ENCODE data around the gene GATA2. TPM values are rescaled to one million over a fixed set of nuclear protein-coding genes. Genes with fewer than 3 reads are reported as not detected.

Gene GATA2
- total and polyA plus RNA-seq, 2 donors (not counting 1 experiment from before 2014, with no cell fraction given) = 0.83 to 3.2 TPM

GRCh38 chr3:128524374-128525299 is 31.6 kb upstream of the GATA2 start:
- DNase-seq (ENCODE audit: low read depth in 2 of 2) = no peak
- no peak for TF ChIP-seq EZH2 (IDR thresholded peaks at IDR 0.05; ENCODE audit: low read length, missing control alignments)
- TF ChIP-seq, protein P1, sequence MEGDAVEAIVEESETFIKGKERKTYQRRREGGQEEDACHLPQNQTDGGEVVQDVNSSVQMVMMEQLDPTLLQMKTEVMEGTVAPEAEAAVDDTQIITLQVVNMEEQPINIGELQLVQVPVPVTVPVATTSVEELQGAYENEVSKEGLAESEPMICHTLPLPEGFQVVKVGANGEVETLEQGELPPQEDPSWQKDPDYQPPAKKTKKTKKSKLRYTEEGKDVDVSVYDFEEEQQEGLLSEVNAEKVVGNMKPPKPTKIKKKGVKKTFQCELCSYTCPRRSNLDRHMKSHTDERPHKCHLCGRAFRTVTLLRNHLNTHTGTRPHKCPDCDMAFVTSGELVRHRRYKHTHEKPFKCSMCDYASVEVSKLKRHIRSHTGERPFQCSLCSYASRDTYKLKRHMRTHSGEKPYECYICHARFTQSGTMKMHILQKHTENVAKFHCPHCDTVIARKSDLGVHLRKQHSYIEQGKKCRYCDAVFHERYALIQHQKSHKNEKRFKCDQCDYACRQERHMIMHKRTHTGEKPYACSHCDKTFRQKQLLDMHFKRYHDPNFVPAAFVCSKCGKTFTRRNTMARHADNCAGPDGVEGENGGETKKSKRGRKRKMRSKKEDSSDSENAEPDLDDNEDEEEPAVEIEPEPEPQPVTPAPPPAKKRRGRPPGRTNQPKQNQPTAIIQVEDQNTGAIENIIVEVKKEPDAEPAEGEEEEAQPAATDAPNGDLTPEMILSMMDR (conservative IDR thresholded peaks at IDR 0.05 in 1 of 2, IDR thresholded peaks at IDR 0.05 in 1 of 2; ENCODE audit: low read depth in 1 of 2, low read length in 2 of 2) = no peak
- no peak overlapping the region for H2AFZ ChIP-seq (ENCODE audit: low read length)
- H3K36me3 ChIP-seq (ENCODE audit: control insufficient read depth, insufficient read depth, low read length) = no peaks in the 10 kb centered on the region
- no peak overlapping the region for H3K4me2 ChIP-seq (ENCODE audit: extremely low read depth, insufficient read depth, low read length)
- no peak overlapping the region for H3K4me3 ChIP-seq (replicated peaks in 1 of 4; ENCODE audit: control extremely low read depth in 1 of 4, insufficient read depth in 1 of 4, low read depth in 3 of 4, low read length in 4 of 4)
- no peak overlapping the region for H3K9ac ChIP-seq (ENCODE audit: insufficient read depth, low read length)
- H4K20me1 ChIP-seq (ENCODE audit: control insufficient read depth, extremely low read depth, insufficient read depth, low read length) = no peaks in the 10 kb centered on the region
- H3K27ac ChIP-seq (ENCODE audit: insufficient read depth, low read length) = no peak overlapping the region
- no peaks in the 10 kb centered on the region for H3K9me3 ChIP-seq (ENCODE audit: control insufficient read depth, insufficient read depth, low read depth, low read length)
- peaks cover 17% of the 10 kb centered on the region for H3K27me3 ChIP-seq (ENCODE audit: control insufficient read depth, insufficient read depth, low read length)
- no peaks in the 10 kb centered on the region for H3K79me2 ChIP-seq (ENCODE audit: control insufficient read depth, insufficient read depth, low read length)
- no peaks in the 10 kb centered on the region for H3K4me1 ChIP-seq (ENCODE audit: control insufficient read depth, extremely low read depth, insufficient read depth, low read length)

DNA sequence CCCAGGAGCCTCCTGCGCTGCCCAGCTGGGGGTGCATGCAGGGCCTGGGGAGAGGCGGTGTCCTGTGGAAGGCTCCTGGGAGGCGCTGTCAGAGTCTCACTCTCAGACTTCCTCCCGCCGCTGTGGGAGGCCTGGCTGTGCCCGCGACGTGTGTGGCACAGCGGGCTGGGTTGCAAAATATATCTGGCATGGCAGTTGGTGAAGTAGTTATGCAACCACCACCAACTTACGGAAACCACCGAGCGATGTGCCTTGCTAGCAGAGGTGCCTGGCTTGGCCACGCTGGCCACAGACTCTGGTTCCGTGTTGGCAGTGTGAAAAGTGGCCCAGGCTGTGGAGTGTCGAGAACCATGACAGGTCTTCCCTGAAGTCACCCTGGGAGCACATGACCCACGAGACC is 30.6 kb upstream of the GATA2 start:
- H3K4me2 ChIP-seq (ENCODE audit: extremely low read depth, insufficient read depth, low read length) = no peak overlapping the region
- no peaks in the 10 kb centered on the region for H3K4me1 ChIP-seq (ENCODE audit: control insufficient read depth, extremely low read depth, insufficient read depth, low read length)
- H3K27ac ChIP-seq (ENCODE audit: insufficient read depth, low read length) = no peak overlapping the region
- no peak overlapping the region for H3K4me3 ChIP-seq (replicated peaks in 1 of 4; ENCODE audit: control extremely low read depth in 1 of 4, insufficient read depth in 1 of 4, low read depth in 3 of 4, low read length in 4 of 4)
- no peaks in the 10 kb centered on the region for H3K9me3 ChIP-seq (ENCODE audit: control insufficient read depth, insufficient read depth, low read depth, low read length)
- DNase-seq (ENCODE audit: low read depth in 2 of 2) = no peak
- H4K20me1 ChIP-seq (ENCODE audit: control insufficient read depth, extremely low read depth, insufficient read depth, low read length) = no peaks in the 10 kb centered on the region
- H3K9ac ChIP-seq (ENCODE audit: insufficient read depth, low read length) = no peak overlapping the region
- peaks cover 21% of the 10 kb centered on the region for H3K27me3 ChIP-seq (ENCODE audit: control insufficient read depth, insufficient read depth, low read length)
- H3K36me3 ChIP-seq (ENCODE audit: control insufficient read depth, insufficient read depth, low read length) = no peaks in the 10 kb centered on the region
- H2AFZ ChIP-seq (ENCODE audit: low read length) = no peak overlapping the region
- H3K79me2 ChIP-seq (ENCODE audit: control insufficient read depth, insufficient read depth, low read length) = no peaks in the 10 kb centered on the region
- TF ChIP-seq, protein P1 (conservative IDR thresholded peaks at IDR 0.05 in 1 of 2, IDR thresholded peaks at IDR 0.05 in 1 of 2; ENCODE audit: low read depth in 1 of 2, low read length in 2 of 2) = no peak
- no peak for TF ChIP-seq EZH2 (IDR thresholded peaks at IDR 0.05; ENCODE audit: low read length, missing control alignments)

- H3K4me3 ChIP-seq (replicated peaks in 1 of 4; ENCODE audit: control extremely low read depth in 1 of 4, insufficient read depth in 1 of 4, low read depth in 3 of 4, low read length in 4 of 4) = no peak overlapping the region
These were observed 28.7 kb upstream of the GATA2 start for GRCh38 chr3:128521715-128522114.

More at GRCh38 chr3:128521715-128522114, 28.7 kb upstream of the GATA2 start:
- no peak overlapping the region for H3K9ac ChIP-seq (ENCODE audit: insufficient read depth, low read length)
- no peaks in the 10 kb centered on the region for H3K36me3 ChIP-seq (ENCODE audit: control insufficient read depth, insufficient read depth, low read length)
- no peak overlapping the region for H2AFZ ChIP-seq (ENCODE audit: low read length)
- H3K27me3 ChIP-seq (ENCODE audit: control insufficient read depth, insufficient read depth, low read length) = peaks cover 23% of the 10 kb centered on the region
- H3K4me2 ChIP-seq (ENCODE audit: extremely low read depth, insufficient read depth, low read length) = no peak overlapping the region
- H3K27ac ChIP-seq (ENCODE audit: insufficient read depth, low read length) = no peak overlapping the region
- no peaks in the 10 kb centered on the region for H3K9me3 ChIP-seq (ENCODE audit: control insufficient read depth, insufficient read depth, low read depth, low read length)
- H3K4me1 ChIP-seq (ENCODE audit: control insufficient read depth, extremely low read depth, insufficient read depth, low read length) = no peaks in the 10 kb centered on the region
- no peaks in the 10 kb centered on the region for H4K20me1 ChIP-seq (ENCODE audit: control insufficient read depth, extremely low read depth, insufficient read depth, low read length)
- no peak for DNase-seq (ENCODE audit: low read depth in 2 of 2)
- H3K79me2 ChIP-seq (ENCODE audit: control insufficient read depth, insufficient read depth, low read length) = no peaks in the 10 kb centered on the region
- no peak for TF ChIP-seq EZH2 (IDR thresholded peaks at IDR 0.05; ENCODE audit: low read length, missing control alignments)

Data from fibroblast of lung (primary cell).